ENCODE results near the gene SGMS1.

DNA sequence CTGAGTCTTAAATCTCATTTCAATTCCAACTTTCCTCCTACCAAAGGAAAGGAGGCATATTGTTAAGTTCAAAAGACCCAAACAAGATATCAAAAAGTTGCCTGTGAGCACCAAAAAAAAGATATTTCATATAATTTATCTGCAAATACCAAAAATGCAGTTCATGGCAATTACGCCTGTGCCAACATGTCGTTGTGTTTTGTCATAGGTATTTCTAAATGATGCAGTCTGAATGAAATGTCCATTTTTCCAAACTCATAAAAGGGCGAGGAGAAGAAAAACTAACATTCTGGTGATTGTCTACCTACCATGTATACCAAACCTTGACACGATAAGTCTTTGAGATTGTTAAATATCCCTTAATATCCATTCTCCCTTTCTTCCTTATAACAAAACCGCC lies 109.8 kb downstream of the SGMS1 start:
- TF ChIP-seq, protein P1, sequence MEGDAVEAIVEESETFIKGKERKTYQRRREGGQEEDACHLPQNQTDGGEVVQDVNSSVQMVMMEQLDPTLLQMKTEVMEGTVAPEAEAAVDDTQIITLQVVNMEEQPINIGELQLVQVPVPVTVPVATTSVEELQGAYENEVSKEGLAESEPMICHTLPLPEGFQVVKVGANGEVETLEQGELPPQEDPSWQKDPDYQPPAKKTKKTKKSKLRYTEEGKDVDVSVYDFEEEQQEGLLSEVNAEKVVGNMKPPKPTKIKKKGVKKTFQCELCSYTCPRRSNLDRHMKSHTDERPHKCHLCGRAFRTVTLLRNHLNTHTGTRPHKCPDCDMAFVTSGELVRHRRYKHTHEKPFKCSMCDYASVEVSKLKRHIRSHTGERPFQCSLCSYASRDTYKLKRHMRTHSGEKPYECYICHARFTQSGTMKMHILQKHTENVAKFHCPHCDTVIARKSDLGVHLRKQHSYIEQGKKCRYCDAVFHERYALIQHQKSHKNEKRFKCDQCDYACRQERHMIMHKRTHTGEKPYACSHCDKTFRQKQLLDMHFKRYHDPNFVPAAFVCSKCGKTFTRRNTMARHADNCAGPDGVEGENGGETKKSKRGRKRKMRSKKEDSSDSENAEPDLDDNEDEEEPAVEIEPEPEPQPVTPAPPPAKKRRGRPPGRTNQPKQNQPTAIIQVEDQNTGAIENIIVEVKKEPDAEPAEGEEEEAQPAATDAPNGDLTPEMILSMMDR (IDR thresholded peaks at IDR 0.05), result no peak
- no peak for TF ChIP-seq EP300 (IDR thresholded peaks at IDR 0.05; ENCODE audit: low read depth)
- no peak for TF ChIP-seq POLR2AphosphoS5 (IDR thresholded peaks at IDR 0.05)

All from transverse colon (tissue), 4 donors.